ENCODE results near the gene CDK11A. TPM values are rescaled to one million over a fixed set of nuclear protein-coding genes. Genes with fewer than 3 reads are reported as not detected.
"Not testable (repeated sequence)": the region's sequence is repeated elsewhere in the genome, so short reads cannot be mapped to it uniquely, and the experiment has no call there.

CDK11A gene
- total RNA-seq: 10 to 100 TPM; 27.8 to 51.8 (median 41.6) TPM

DNA sequence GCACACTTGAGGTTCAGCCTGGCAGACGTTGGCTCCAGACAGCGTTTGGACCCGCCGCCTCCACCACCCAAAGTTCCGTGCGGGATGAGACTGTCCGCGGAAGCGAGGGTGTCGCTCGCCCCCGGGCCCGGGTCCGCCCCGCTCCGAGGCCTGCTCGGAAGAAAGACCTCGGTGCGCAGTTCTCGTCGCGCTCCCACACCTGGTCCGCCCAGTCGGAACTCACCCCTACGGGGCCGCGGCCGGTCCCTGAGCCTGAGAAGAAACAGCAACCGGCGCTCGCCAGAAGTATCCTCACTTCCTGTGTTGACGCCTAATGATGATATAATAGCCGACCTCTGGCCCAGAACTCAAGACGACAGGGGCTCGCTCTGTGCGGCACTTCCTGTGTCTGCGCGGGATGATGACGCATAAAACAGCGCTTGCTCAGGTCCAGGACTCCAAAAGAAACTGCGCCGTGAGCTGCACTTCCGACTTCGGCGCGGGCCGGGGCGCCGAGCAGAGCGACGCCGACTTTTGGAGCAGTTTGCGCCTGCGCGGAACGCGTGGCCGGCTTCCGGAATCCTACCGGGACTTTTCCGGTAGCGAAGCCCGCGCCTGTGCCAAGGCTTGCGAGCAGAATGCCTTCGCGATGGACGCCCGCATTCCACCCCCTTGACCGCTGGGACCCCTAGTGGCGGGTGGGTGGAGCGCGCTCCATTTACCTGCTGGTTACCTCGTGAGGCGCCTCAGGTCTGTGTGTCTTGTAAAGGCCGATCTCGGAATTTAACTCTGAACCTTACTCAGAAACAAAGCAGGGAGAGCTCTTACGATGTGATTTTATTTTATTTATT is at the start of gene CDK11A:
Gene CDK11A, minus strand, starts transcription at position 323 of the 830 bp plus-strand sequence. CDS start 1,539 bp downstream, outside the sequence.
- DNase-seq (ENCODE audit: low spot score in 2 of 2): peak; percentile 99
- Histone ChIP-seq H3K4me3 (peak within 1 kb of the TSS; percentile 61 to 83 (median 64)), H3K27ac (peak within 1 kb of the TSS; percentile 88 to 96)
- H3K4me1 ChIP-seq; H3K9me3 ChIP-seq; H3K36me3 ChIP-seq; H3K27me3 ChIP-seq; intact Hi-C loops (cut with DNase I; ENCODE audit: low total_unique reads): not testable (repeated sequence)
- TF ChIP-seq POLR2A (IDR thresholded peaks at IDR 0.05) (peak; percentile 23), POLR2AphosphoS5 (IDR thresholded peaks at IDR 0.05) (peak; percentile 88 to 93 (median 90))
- TF ChIP-seq, protein P1, sequence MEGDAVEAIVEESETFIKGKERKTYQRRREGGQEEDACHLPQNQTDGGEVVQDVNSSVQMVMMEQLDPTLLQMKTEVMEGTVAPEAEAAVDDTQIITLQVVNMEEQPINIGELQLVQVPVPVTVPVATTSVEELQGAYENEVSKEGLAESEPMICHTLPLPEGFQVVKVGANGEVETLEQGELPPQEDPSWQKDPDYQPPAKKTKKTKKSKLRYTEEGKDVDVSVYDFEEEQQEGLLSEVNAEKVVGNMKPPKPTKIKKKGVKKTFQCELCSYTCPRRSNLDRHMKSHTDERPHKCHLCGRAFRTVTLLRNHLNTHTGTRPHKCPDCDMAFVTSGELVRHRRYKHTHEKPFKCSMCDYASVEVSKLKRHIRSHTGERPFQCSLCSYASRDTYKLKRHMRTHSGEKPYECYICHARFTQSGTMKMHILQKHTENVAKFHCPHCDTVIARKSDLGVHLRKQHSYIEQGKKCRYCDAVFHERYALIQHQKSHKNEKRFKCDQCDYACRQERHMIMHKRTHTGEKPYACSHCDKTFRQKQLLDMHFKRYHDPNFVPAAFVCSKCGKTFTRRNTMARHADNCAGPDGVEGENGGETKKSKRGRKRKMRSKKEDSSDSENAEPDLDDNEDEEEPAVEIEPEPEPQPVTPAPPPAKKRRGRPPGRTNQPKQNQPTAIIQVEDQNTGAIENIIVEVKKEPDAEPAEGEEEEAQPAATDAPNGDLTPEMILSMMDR (IDR thresholded peaks at IDR 0.05): peak; percentile 43 to 60 (median 51)

DNA sequence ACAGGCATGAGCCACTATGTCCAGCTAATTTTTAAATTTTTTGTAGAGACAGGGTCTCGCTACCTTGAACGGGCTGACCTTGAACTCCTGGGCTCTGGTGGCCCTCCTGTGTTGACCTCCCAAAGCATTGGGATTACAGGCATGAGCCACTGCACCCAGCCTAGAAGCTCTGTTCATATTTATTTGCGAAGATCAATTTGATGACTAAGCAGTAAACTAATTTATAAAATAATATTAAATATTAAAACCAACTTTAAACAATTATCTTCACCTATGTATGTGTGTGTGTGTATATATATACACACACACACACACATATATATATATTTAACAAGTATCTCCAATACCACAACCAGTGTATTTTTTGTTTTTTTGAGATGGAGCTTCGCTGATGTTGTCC is 49.7 kb upstream of the CDK11A start:
- Histone ChIP-seq H3K4me1 (peaks cover 10 to 12% of the 10 kb centered on the region in 2 donors), H3K4me3 (no peak overlapping the region), H3K36me3 (no peaks in the 10 kb centered on the region), H3K9me3 (peaks cover 0 to 14% of the 10 kb centered on the region in 2 donors), H3K27me3 (no peaks in the 10 kb centered on the region), H3K27ac (no peak overlapping the region)
- DNase-seq (ENCODE audit: low spot score in 2 of 2): no peak
- TF ChIP-seq POLR2AphosphoS5 (IDR thresholded peaks at IDR 0.05): no peak
- intact Hi-C loops (cut with DNase I; ENCODE audit: low total_unique reads): no loop called here

DNA sequence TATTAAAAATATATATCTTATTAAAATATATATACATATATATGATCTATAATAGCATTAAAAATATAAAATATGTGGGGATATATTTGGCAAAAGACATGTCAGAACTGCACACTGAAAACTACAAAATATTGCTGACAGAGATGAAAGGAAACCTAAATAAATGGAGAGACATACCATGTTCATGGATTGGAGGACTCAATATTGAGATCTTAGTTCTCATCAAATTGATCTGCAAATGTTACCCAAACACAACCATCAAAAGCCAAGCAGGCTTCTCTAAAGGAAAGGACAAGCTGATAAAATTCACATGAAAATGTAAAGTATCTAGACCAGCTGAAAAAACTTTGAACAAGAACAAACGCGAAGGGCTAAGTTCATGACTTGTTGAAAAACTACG is 46.9 kb upstream of the CDK11A start:
- H3K36me3 ChIP-seq: no peaks in the 10 kb centered on the region
- H3K9me3 ChIP-seq: peaks cover 0 to 14% of the 10 kb centered on the region in 2 donors
- H3K27ac ChIP-seq: no peak overlapping the region
- intact Hi-C loops (cut with DNase I; ENCODE audit: low total_unique reads): no loop called here
- DNase-seq (ENCODE audit: low spot score in 2 of 2): no peak
- TF ChIP-seq POLR2A (IDR thresholded peaks at IDR 0.05) (no peak), POLR2AphosphoS5 (IDR thresholded peaks at IDR 0.05) (no peak)
- TF ChIP-seq, protein P1 (IDR thresholded peaks at IDR 0.05): no peak
- no peak overlapping the region for H3K4me3 ChIP-seq
- peaks cover 7 to 8% of the 10 kb centered on the region in 2 donors for H3K4me1 ChIP-seq
- H3K27me3 ChIP-seq: no peaks in the 10 kb centered on the region

DNA sequence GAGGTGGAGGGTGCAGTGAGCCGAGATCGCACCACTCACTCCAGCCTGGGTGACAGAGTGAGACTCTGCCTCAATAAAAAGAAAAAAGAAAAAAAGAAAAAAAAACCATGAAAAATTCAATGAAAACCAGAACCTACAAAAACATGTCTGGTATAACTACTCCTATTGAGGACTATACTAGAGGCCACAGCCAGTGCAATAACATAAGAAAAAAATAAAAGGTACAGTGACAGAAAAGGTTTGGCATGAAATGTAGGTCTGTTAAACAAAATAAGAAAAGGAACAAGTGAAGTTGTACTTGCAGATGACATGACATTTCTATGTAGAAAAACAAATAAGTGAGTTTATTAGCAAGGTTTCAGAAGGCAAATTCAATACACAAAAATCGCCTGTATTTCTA is 45.9 kb upstream of the CDK11A start:
- Histone ChIP-seq H3K4me1 (no peaks in the 10 kb centered on the region), H3K27ac (no peak overlapping the region), H3K36me3 (no peaks in the 10 kb centered on the region), H3K4me3 (no peak overlapping the region), H3K27me3 (no peaks in the 10 kb centered on the region), H3K9me3 (peaks cover 0 to 14% of the 10 kb centered on the region in 2 donors)
- no peak for TF ChIP-seq POLR2AphosphoS5 (IDR thresholded peaks at IDR 0.05)
- TF ChIP-seq POLR2A (IDR thresholded peaks at IDR 0.05): no peak
- intact Hi-C loops (cut with DNase I; ENCODE audit: low total_unique reads): no loop called here
- DNase-seq (ENCODE audit: low spot score in 2 of 2): no peak

DNA sequence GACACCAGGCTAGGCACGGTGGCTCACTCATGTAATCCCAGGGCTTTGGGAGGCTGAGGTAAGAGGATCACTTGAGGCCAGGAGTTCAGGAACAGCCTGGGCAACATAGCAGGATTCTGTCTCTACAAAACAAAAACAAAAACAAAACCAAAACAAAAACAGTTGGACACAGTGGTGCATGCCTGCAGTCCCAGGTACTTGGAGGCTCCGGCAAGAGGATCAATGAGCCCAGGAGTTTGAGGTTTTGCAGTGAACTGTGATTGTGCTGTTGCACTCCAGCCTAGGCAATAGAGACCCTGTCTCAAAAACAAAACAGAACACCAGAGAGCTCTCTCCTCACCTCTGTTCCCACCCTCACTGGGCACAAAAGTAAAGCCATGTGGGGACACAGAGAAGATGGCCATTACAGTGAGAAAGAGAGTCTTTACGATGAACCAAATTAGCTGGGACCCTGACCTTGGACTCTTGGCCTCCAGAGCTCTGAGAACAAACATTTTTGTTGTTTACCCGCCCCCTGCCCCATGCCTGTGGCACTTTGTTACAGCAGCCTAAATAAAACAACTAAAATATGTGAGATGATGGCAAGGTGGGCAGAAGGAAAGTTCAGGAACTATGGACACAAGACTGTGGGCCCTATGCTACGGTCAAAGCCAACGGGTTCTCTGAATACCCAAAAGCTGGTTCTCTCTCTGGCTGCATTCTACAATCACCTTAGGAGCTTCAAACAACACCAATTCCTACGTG is 44.3 kb upstream of the CDK11A start:
- TF ChIP-seq, protein P1 (IDR thresholded peaks at IDR 0.05): no peak
- TF ChIP-seq POLR2A (IDR thresholded peaks at IDR 0.05) (no peak), POLR2AphosphoS5 (IDR thresholded peaks at IDR 0.05) (no peak)
- Histone ChIP-seq H3K4me3 (no peak overlapping the region), H3K27ac (no peak overlapping the region), H3K36me3 (no peaks in the 10 kb centered on the region), H3K27me3 (no peaks in the 10 kb centered on the region), H3K9me3 (peaks cover 0 to 14% of the 10 kb centered on the region in 2 donors), H3K4me1 (no peaks in the 10 kb centered on the region)
- intact Hi-C loops (cut with DNase I; ENCODE audit: low total_unique reads): no loop called here
- DNase-seq (ENCODE audit: low spot score in 2 of 2): no peak

All from breast epithelium (tissue), 4 donors.